SH-SY5Y (cell line): ENCODE results near the gene CLHC1.
A peak's percentile ranks its signal among the peaks of the same experiment; 100 is the strongest.

ENCODE experiments used
- GATA2 ChIP-seq: IDR thresholded peaks from 2 replicates; pipeline ENCODE4 v1.6.1; 2011; ENCODE audit warnings: mild to moderate bottlenecking, low read depth, low read length
- GATA3 ChIP-seq: IDR thresholded peaks from 2 replicates; pipeline ENCODE4 v1.6.1; 2011; ENCODE audit warnings: low read depth, mild to moderate bottlenecking, low read length, moderate library complexity

Gene CLHC1

GRCh38 chr2:55175254-55176093 is 56.6 kb downstream of the CLHC1 start:
- TF ChIP-seq GATA3 = no peak
- TF ChIP-seq GATA2 = no peak

- no peak for TF ChIP-seq GATA3
- no peak for TF ChIP-seq GATA2
Observed at GRCh38 chr2:55173438-55174054, 58.5 kb downstream of the CLHC1 start.

- TF ChIP-seq GATA2 (no peak), GATA3 (no peak)
Observed at GRCh38 chr2:55169915-55170314, 62.2 kb downstream of the CLHC1 start.

GRCh38 chr2:55169359-55169758 is 62.7 kb downstream of the CLHC1 start:
- TF ChIP-seq GATA3 (no peak), GATA2 (no peak)

- no peak for TF ChIP-seq GATA3
- TF ChIP-seq GATA2 = no peak
Observed at GRCh38 chr2:55168221-55169154, 63.6 kb downstream of the CLHC1 start.

GRCh38 chr2:55165626-55166025 is 66.5 kb downstream of the CLHC1 start:
- TF ChIP-seq GATA2 = no peak
- no peak for TF ChIP-seq GATA3

- TF ChIP-seq GATA2 = no peak
- TF ChIP-seq GATA3 = no peak
Observed at GRCh38 chr2:55164534-55165480, 67.3 kb downstream of the CLHC1 start.

GRCh38 chr2:55163941-55164390 is 68.1 kb downstream of the CLHC1 start:
- TF ChIP-seq GATA2 = no peak
- no peak for TF ChIP-seq GATA3

GRCh38 chr2:55163274-55163721 is 68.8 kb downstream of the CLHC1 start:
- TF ChIP-seq GATA3 (no peak), GATA2 (no peak)

- TF ChIP-seq GATA2 (peak; percentile 89), GATA3 (peak; percentile 77)
Observed at GRCh38 chr2:55162284-55163006, 69.6 kb downstream of the CLHC1 start.

GRCh38 chr2:55161295-55162210 is 70.5 kb downstream of the CLHC1 start:
- TF ChIP-seq GATA2 (no peak), GATA3 (no peak)
